Caco-2 (cell line): ENCODE measurements around the gene RHBDF2. TPM values are rescaled to one million over a fixed set of nuclear protein-coding genes. Genes with fewer than 3 reads are reported as not detected.

ENCODE experiments used
- BruUV-seq: library from RNA; stranded (reverse); fragments of 400-500 nt; replicated peaks from 2 replicates; lab custom pipeline; 2021; lab: Mats Ljungman, UMichigan
- CTCF ChIA-PET: fragments of 300-600 bp; sonication (Branson Sonifier 250); formaldehyde crosslinking; loops from one replicate; lab custom pipeline; 2022; ENCODE audit warnings: antibody characterized with exemption; lab: Charles Lee
- POLR2A ChIA-PET: fragments of 300-600 bp; sonication (Branson Sonifier 250); formaldehyde crosslinking; loops from one replicate; lab custom pipeline; 2022; ENCODE audit warnings: antibody characterized with exemption; lab: Charles Lee
- DNase-seq, 2 experiments: peaks; one replicate each; pipeline versions ENCODE4 v3.0.0 to v3.0.0-alpha.2; 2020 to 2022
- H3K27me3 ChIP-seq: replicated peaks from 2 replicates; pipeline ENCODE4 v1.6.0; 2011; ENCODE audit warnings: low read length; ENCODE audit not compliant: control insufficient read depth, insufficient read depth
- H3K36me3 ChIP-seq: 2 replicates; pipeline ENCODE4 v1.5.1; 2011; ENCODE audit warnings: low read length; ENCODE audit not compliant: control insufficient read depth, insufficient read depth
- H3K4me1 ChIP-seq: fragments of 250-450 bp; sonication (Bioruptor Pico); 2 replicates; pipeline ENCODE4 v1.5.1; 2020; ENCODE audit warnings: mild to moderate bottlenecking
- H3K4me3 ChIP-seq: 2 replicates; pipeline ENCODE4 v1.5.1; 2011; ENCODE audit warnings: low read depth, mild to moderate bottlenecking, control low read depth, low read length
- H3K9me3 ChIP-seq: fragments of 250-450 bp; sonication (Bioruptor Pico); 2 replicates; pipeline ENCODE4 v1.5.1; 2020; ENCODE audit warnings: mild to moderate bottlenecking, moderate library complexity
- H3K27ac Mint-ChIP-seq: one replicate; pipeline ENCODE4 v1.8.0; 2022; ENCODE audit warnings: mixed read lengths; ENCODE audit not compliant: unreplicated experiment
- H3K27me3 Mint-ChIP-seq: one replicate; pipeline ENCODE4 v1.8.0; 2022; ENCODE audit warnings: mixed read lengths; ENCODE audit not compliant: insufficient read depth, unreplicated experiment
- H3K36me3 Mint-ChIP-seq: one replicate; pipeline ENCODE4 v1.8.0; 2022; ENCODE audit warnings: mild to moderate bottlenecking, mixed read lengths; ENCODE audit not compliant: insufficient read depth, unreplicated experiment
- H3K4me1 Mint-ChIP-seq: one replicate; pipeline ENCODE4 v1.8.0; 2022; ENCODE audit warnings: low read depth, mixed read lengths; ENCODE audit not compliant: unreplicated experiment
- H3K4me3 Mint-ChIP-seq: one replicate; pipeline ENCODE4 v1.8.0; 2022; ENCODE audit warnings: mild to moderate bottlenecking, moderate library complexity, mixed read lengths; ENCODE audit not compliant: unreplicated experiment
- H3K9me3 Mint-ChIP-seq: one replicate; pipeline ENCODE4 v1.8.0; 2022; ENCODE audit warnings: mixed read lengths; ENCODE audit not compliant: unreplicated experiment
- intact Hi-C: fragments of 100-400 bp; cut with micrococcal nuclease; formaldehyde crosslinking; loops from one replicate; pipeline ENCODE4 v1.10.0; 2022; ENCODE audit not compliant: unreplicated experiment
- total RNA-seq: library from RNA; stranded (reverse); gene quantifications from 2 replicates; pipeline ENCODE4 v1.2.3, GENCODE V29; 2022
- TF ChIP-seq, protein P1 (sequence below), 2 experiments: fragments of 200-600 bp in 1 of 2; IDR thresholded peaks; 1 replicate in 1 of 2; 2 replicates in 1 of 2; pipeline versions ENCODE4 v1.5.1 to v1.8.0; 2011 to 2022; ENCODE audit warnings: antibody characterized with exemption in 1 of 2, control low read depth in 1 of 2, inconsistent platforms in 1 of 2, low read depth in 1 of 2, low read length in 1 of 2, mild to moderate bottlenecking in 1 of 2, moderate library complexity in 1 of 2; ENCODE audit not compliant: insufficient read depth in 1 of 2, severe bottlenecking in 1 of 2, unreplicated experiment in 1 of 2

Gene RHBDF2
- total RNA-seq, 1 experiment from 2014 or later: 33.8 TPM

DNA sequence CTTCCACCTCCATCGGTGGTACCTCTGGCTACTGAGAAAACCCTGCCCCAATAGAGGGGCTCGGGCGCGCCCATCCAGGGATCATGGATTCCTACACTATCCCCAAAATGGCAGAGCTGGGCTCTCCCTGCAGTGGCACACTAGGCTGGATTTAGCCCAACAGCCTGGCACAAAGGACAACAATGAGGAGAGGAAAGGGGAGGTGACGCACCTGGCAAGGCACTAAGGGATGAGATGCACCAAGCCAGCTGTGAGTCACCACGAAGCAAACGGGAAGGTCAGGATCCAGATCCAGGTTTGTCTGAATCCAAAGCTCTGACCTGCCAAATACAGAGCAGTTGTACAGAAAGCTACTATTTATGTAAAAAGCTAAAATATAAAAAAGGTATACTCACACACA is 66.4 kb downstream of the RHBDF2 start:
- no peaks in the 10 kb centered on the region for H3K4me1 ChIP-seq
- no peak overlapping the region for H3K4me3 ChIP-seq
- Mint-ChIP-seq H3K27ac (peak overlapping the region; percentile 26), H3K9me3 (no peaks in the 10 kb centered on the region), H3K36me3 (no peaks in the 10 kb centered on the region), H3K27me3 (no peaks in the 10 kb centered on the region), H3K4me3 (no peak overlapping the region), H3K4me1 (peaks cover 22% of the 10 kb centered on the region)
- POLR2A ChIA-PET: no interaction called here
- no peaks in the 10 kb centered on the region for H3K36me3 ChIP-seq
- intact Hi-C loops: no loop called here
- TF ChIP-seq, protein P1, sequence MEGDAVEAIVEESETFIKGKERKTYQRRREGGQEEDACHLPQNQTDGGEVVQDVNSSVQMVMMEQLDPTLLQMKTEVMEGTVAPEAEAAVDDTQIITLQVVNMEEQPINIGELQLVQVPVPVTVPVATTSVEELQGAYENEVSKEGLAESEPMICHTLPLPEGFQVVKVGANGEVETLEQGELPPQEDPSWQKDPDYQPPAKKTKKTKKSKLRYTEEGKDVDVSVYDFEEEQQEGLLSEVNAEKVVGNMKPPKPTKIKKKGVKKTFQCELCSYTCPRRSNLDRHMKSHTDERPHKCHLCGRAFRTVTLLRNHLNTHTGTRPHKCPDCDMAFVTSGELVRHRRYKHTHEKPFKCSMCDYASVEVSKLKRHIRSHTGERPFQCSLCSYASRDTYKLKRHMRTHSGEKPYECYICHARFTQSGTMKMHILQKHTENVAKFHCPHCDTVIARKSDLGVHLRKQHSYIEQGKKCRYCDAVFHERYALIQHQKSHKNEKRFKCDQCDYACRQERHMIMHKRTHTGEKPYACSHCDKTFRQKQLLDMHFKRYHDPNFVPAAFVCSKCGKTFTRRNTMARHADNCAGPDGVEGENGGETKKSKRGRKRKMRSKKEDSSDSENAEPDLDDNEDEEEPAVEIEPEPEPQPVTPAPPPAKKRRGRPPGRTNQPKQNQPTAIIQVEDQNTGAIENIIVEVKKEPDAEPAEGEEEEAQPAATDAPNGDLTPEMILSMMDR (IDR thresholded peaks at IDR 0.05; ENCODE audit: insufficient read depth in 1 of 2, low read depth in 1 of 2, low read length in 1 of 2, severe bottlenecking in 1 of 2, unreplicated experiment in 1 of 2): no peak
- no peaks in the 10 kb centered on the region for H3K27me3 ChIP-seq
- no peaks in the 10 kb centered on the region for H3K9me3 ChIP-seq
- CTCF ChIA-PET: interaction anchor here (1.0 kb wide), 2 partner anchors 23 to 49 kb away, joined by 3 to 6 read pairs; no protein-coding TSS in a partner anchor
- no peak for DNase-seq
- BruUV-seq: no TSS peak

DNA sequence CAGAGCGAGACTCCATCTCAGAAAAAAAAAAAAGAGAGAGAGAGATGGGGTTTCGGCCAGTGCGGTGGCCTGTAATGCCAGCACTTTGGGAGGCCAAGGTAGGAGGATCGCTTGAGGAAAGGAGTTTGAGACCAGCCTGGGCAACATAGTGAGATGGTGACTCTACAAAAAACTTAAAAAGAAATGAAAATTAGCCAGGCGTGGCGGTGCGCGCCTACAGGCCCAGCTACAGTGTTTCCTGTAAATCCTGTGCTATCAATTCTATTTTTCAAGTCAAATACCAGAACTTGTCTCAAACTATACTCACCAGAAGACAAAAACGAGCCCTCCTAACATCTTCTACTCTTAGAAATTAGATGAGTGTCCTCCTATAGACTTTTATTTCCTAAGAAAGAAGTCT is 67.5 kb downstream of the RHBDF2 start:
- Mint-ChIP-seq H3K4me3 (no peak overlapping the region), H3K27ac (no peak overlapping the region), H3K9me3 (no peaks in the 10 kb centered on the region), H3K27me3 (no peaks in the 10 kb centered on the region), H3K36me3 (no peaks in the 10 kb centered on the region), H3K4me1 (peaks cover 13% of the 10 kb centered on the region)
- POLR2A ChIA-PET: no interaction called here
- no peak overlapping the region for H3K4me3 ChIP-seq
- CTCF ChIA-PET: no interaction called here
- H3K27me3 ChIP-seq: no peaks in the 10 kb centered on the region
- no TSS peak for BruUV-seq
- TF ChIP-seq, protein P1 (IDR thresholded peaks at IDR 0.05; ENCODE audit: insufficient read depth in 1 of 2, low read depth in 1 of 2, low read length in 1 of 2, severe bottlenecking in 1 of 2, unreplicated experiment in 1 of 2): no peak
- no peaks in the 10 kb centered on the region for H3K4me1 ChIP-seq
- no peak for DNase-seq
- intact Hi-C loops: no loop called here
- no peaks in the 10 kb centered on the region for H3K36me3 ChIP-seq
- H3K9me3 ChIP-seq: no peaks in the 10 kb centered on the region

DNA sequence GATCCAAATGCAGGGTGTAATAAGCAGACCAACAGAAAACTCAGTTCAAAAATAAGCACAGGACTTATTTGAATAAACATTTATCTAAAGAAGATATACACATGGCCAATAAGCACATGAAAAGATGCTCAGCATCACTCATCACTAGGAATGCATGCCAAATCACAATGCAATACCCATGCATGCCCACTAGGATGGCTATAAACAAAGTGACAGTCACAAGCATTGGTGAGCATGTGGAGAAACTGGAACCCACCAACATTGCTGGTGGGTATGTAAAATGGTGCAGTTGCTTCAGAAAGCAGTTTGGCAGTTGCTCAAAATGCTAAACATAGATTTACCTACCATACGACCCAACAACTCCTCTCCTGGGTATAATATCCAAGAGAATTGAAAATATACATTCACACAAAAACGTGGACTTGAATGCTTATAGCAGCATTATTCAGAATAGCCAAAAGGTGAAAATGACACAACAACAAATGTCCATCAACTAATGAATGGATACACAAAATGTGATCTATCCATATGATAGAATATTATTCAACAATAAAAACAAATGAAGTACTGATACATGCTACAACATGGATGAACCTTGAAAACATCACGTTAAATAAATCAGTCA is 68.4 kb downstream of the RHBDF2 start:
- no peak overlapping the region for H3K4me3 Mint-ChIP-seq
- Histone ChIP-seq H3K36me3 (no peaks in the 10 kb centered on the region), H3K4me1 (no peaks in the 10 kb centered on the region), H3K4me3 (no peak overlapping the region), H3K9me3 (no peaks in the 10 kb centered on the region), H3K27me3 (no peaks in the 10 kb centered on the region)
- CTCF ChIA-PET: no interaction called here
- peak in 1 of 2 experiments; percentile 18 for DNase-seq
- TF ChIP-seq, protein P1 (IDR thresholded peaks at IDR 0.05; ENCODE audit: insufficient read depth in 1 of 2, low read depth in 1 of 2, low read length in 1 of 2, severe bottlenecking in 1 of 2, unreplicated experiment in 1 of 2): peak; percentile 41 to 46
- POLR2A ChIA-PET: no interaction called here
- H3K27ac Mint-ChIP-seq: no peak overlapping the region
- H3K9me3 Mint-ChIP-seq: no peaks in the 10 kb centered on the region
- no peaks in the 10 kb centered on the region for H3K27me3 Mint-ChIP-seq
- intact Hi-C loops: no loop called here
- no TSS peak for BruUV-seq
- H3K4me1 Mint-ChIP-seq: peaks cover 6% of the 10 kb centered on the region
- H3K36me3 Mint-ChIP-seq: no peaks in the 10 kb centered on the region
